Endodermal cell (in vitro differentiated cells): ENCODE data around the gene OLFML3. TPM values are rescaled to one million over a fixed set of nuclear protein-coding genes. Genes with fewer than 3 reads are reported as not detected.

Experiments
- DNase-seq: peaks from one replicate; pipeline ENCODE4 v3.0.0-alpha.2; 2017
- H3K27ac ChIP-seq: 2 replicates; pipeline ENCODE4 v1.5.1; 2013; ENCODE audit warnings: mild to moderate bottlenecking, low read depth, low read length, moderate library complexity
- H3K27me3 ChIP-seq: 2 replicates; pipeline ENCODE4 v1.6.1; 2013; ENCODE audit warnings: mild to moderate bottlenecking, low read length, moderate library complexity; ENCODE audit not compliant: insufficient read depth, control insufficient read depth, poor library complexity, severe bottlenecking
- H3K36me3 ChIP-seq: 2 replicates; pipeline ENCODE4 v1.7.0; 2013; ENCODE audit warnings: mild to moderate bottlenecking, low read length, moderate library complexity; ENCODE audit not compliant: control insufficient read depth, insufficient read depth
- H3K4me1 ChIP-seq: one replicate; pipeline ENCODE4 v1.7.0; 2013; ENCODE audit warnings: low read length; ENCODE audit not compliant: control insufficient read depth, insufficient read depth
- H3K4me3 ChIP-seq: 2 replicates; pipeline ENCODE4 v1.5.1; 2013; ENCODE audit warnings: mild to moderate bottlenecking, low read length, moderate library complexity
- H3K9ac ChIP-seq: 2 replicates; pipeline ENCODE4 v1.6.1; 2013; ENCODE audit warnings: mild to moderate bottlenecking, low read length, moderate library complexity; ENCODE audit not compliant: poor library complexity, severe bottlenecking; ENCODE audit errors: extremely low read depth
- H3K9me3 ChIP-seq: 2 replicates; pipeline ENCODE4 v1.6.1; 2013; ENCODE audit warnings: mild to moderate bottlenecking, low read length, moderate library complexity; ENCODE audit not compliant: control insufficient read depth
- H3K27ac Mint-ChIP-seq: 2 replicates; pipeline ENCODE4 v1.8.0; 2020; ENCODE audit warnings: mixed read lengths
- H3K27me3 Mint-ChIP-seq: 2 replicates; pipeline ENCODE4 v1.8.0; 2021; ENCODE audit warnings: mild to moderate bottlenecking, mixed read lengths; ENCODE audit not compliant: insufficient read depth
- H3K36me3 Mint-ChIP-seq: 2 replicates; pipeline ENCODE4 v1.8.0; 2020; ENCODE audit warnings: low read depth, mixed read lengths
- H3K4me1 Mint-ChIP-seq: 2 replicates; pipeline ENCODE4 v1.8.0; 2020; ENCODE audit warnings: mixed read lengths
- H3K4me3 Mint-ChIP-seq: 2 replicates; pipeline ENCODE4 v1.8.0; 2020; ENCODE audit warnings: mild to moderate bottlenecking, moderate library complexity, mixed read lengths
- H3K9me3 Mint-ChIP-seq: 2 replicates; pipeline ENCODE4 v1.8.0; 2020; ENCODE audit warnings: mild to moderate bottlenecking, mixed read lengths
- CTCF ChIP-seq: fragments of 200-600 bp; sonication (generic); conservative IDR thresholded peaks from 2 replicates; pipeline ENCODE4 v1.5.0; 2021; ENCODE audit warnings: antibody characterized with exemption, mild to moderate bottlenecking
- WGBS, 2 experiments: methylation state at CpG; one replicate each; pipeline versions ENCODE4 v1.1.5 to v1.1.7; 2013; ENCODE audit warnings: missing lambda C conversion rate in 2 of 2, mixed read lengths in 1 of 2; ENCODE audit not compliant: insufficient coverage in 1 of 2, insufficient read length in 1 of 2; 5-methylcytosine and 5-hydroxymethylcytosine counted together
- total RNA-seq, 2 donors: library from RNA; stranded (reverse); fragmentation: NEBNext Ultra II Directional in 1 of 2; extraction: Animal tissue kit (Norgen Biotek cat#: 25700) in 1 of 2; gene quantifications; 2 replicates in 1 of 2; 3 replicates in 1 of 2; pipeline ENCODE4 v1.2.1, GENCODE V29; 2021

The OLFML3 gene
- total RNA-seq, 2 donors from 2014 or later = 4.3 to 14.8 TPM

- DNase-seq = peak; percentile 57
- Histone ChIP-seq H3K27me3 (no peaks in the 10 kb centered on the region), H3K36me3 (no peaks in the 10 kb centered on the region), H3K4me1 (peaks cover 8% of the 10 kb centered on the region), H3K9me3 (peaks cover 3% of the 10 kb centered on the region), H3K27ac (peak overlapping the region; percentile 68), H3K9ac (peak overlapping the region; percentile 86), H3K4me3 (peak overlapping the region; percentile 96)
- TF ChIP-seq CTCF = no peak
- no peaks in the 10 kb centered on the region for H3K27me3 Mint-ChIP-seq
- H3K27ac Mint-ChIP-seq = peak overlapping the region; percentile 79
- 0 to 10% methylated on average over 1 to 7 of the region's 8 CpGs for WGBS, 2 experiments
- peaks cover 2% of the 10 kb centered on the region for H3K9me3 Mint-ChIP-seq
- H3K4me1 Mint-ChIP-seq = peaks cover 36% of the 10 kb centered on the region
- peaks cover 4% of the 10 kb centered on the region for H3K36me3 Mint-ChIP-seq
- peak overlapping the region; percentile 88 for H3K4me3 Mint-ChIP-seq
Observed at GRCh38 chr1:113930499-113931161, 48.6 kb upstream of the OLFML3 start.

- no peaks in the 10 kb centered on the region for H3K27me3 Mint-ChIP-seq
- 76 to 78% methylated on average over 3 of the region's 3 CpGs for WGBS, 2 experiments
- H3K9ac ChIP-seq = peak overlapping the region; percentile 86
- peaks cover 41% of the 10 kb centered on the region for H3K4me1 Mint-ChIP-seq
- H3K9me3 Mint-ChIP-seq = peaks cover 2% of the 10 kb centered on the region
- peak overlapping the region; percentile 88 for H3K4me3 Mint-ChIP-seq
- DNase-seq = no peak
- peaks cover 3% of the 10 kb centered on the region for H3K9me3 ChIP-seq
- H3K36me3 ChIP-seq = no peaks in the 10 kb centered on the region
- no peaks in the 10 kb centered on the region for H3K27me3 ChIP-seq
- peaks cover 4% of the 10 kb centered on the region for H3K36me3 Mint-ChIP-seq
- H3K27ac ChIP-seq = no peak overlapping the region
- no peak for TF ChIP-seq CTCF
- H3K4me1 ChIP-seq = peaks cover 8% of the 10 kb centered on the region
- no peak overlapping the region for H3K27ac Mint-ChIP-seq
- peak overlapping the region; percentile 96 for H3K4me3 ChIP-seq
Observed at GRCh38 chr1:113931451-113931851, 47.8 kb upstream of the OLFML3 start.

- no peaks in the 10 kb centered on the region for H3K36me3 ChIP-seq
- H3K4me3 Mint-ChIP-seq = no peak overlapping the region
- peaks cover 3% of the 10 kb centered on the region for H3K9me3 ChIP-seq
- no peaks in the 10 kb centered on the region for H3K27me3 Mint-ChIP-seq
- peaks cover 4% of the 10 kb centered on the region for H3K36me3 Mint-ChIP-seq
- peaks cover 2% of the 10 kb centered on the region for H3K9me3 Mint-ChIP-seq
- peaks cover 48% of the 10 kb centered on the region for H3K4me1 Mint-ChIP-seq
- no peaks in the 10 kb centered on the region for H3K4me1 ChIP-seq
- H3K9ac ChIP-seq = no peak overlapping the region
- no peak overlapping the region for H3K4me3 ChIP-seq
- DNase-seq = no peak
- TF ChIP-seq CTCF = no peak
- H3K27ac Mint-ChIP-seq = no peak overlapping the region
- no peaks in the 10 kb centered on the region for H3K27me3 ChIP-seq
- H3K27ac ChIP-seq = no peak overlapping the region
Observed at GRCh38 chr1:113934006-113934405, 45.3 kb upstream of the OLFML3 start.
